ENCODE measurements around the gene TFF3.

TFF3 gene

DNA sequence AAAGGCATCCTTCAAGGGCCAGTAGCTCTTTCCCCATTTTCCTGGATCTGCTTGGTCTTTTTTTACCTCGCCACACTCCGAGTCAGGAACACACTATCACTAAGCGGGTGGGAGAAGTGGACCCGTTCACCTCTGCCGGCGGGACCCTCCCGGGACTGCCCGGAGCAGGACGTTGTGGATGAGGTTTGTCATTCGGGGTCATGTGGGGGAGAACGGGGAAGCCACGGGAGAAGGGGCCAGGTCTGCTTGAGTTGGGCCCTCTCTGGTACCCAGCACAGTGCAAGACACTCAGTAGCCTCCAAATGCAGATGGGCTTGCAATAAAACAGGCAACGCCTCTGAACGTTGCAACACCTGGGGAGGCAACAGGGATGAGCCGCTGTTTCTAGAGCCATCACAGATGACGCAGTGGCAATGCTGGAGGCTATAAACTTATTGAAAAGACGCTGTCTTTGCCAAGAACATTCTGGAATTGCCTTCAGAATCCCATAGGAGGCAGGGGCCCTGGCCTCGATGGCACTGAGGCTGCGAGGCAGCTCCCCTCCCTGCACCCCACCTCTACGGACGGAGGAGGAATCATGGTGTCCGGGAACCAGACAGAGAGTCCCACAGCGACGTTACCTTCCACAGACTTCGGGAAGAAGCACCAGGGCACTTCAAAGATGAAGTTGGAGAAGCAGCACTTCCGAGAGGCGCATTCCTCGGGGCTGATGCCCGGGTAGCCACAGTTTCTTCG is 31.8 kb upstream of the TFF3 start:
- no peak for DNase-seq (ENCODE audit: low spot score)

DNA sequence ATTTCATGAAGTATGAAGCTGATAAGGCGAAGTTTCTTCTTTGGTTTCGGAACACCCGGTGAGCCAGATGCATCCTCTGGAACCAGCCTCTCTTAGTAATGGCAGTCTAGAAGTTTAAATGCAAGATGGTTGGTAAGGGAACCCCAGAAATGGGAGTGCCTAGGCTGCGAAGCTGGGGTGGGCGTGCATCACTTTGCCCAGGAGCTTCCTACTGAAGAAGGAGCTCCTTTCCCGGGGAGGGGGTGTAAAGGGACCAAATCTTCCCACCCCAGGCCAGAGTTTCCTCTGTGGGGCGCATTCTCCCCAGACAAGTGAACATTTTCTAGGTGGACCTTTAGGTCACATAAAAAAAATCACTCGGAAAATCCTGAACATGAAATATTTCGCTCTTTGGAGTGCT is 31.2 kb upstream of the TFF3 start:
- no peak for DNase-seq (ENCODE audit: low spot score)

DNA sequence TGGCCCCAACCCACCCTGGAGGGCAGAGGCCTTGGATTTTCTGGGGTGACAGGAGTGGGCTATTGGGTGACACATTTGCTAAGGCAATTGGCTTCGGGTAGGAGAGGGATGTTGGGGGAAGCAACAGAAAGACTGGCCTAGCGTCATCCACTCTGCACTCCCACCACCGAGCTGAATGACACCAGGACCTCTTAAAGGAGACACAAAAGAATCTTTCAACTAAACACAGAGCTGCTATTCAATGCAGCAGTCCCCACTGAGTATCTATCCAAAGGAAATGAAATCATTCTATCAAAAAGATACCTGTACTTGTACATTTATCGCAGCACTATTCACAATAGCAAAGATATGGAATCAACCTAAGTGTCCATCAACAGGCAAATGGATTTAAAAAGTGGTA is 29.4 kb upstream of the TFF3 start:
- no peak for DNase-seq (ENCODE audit: low spot score)

DNA sequence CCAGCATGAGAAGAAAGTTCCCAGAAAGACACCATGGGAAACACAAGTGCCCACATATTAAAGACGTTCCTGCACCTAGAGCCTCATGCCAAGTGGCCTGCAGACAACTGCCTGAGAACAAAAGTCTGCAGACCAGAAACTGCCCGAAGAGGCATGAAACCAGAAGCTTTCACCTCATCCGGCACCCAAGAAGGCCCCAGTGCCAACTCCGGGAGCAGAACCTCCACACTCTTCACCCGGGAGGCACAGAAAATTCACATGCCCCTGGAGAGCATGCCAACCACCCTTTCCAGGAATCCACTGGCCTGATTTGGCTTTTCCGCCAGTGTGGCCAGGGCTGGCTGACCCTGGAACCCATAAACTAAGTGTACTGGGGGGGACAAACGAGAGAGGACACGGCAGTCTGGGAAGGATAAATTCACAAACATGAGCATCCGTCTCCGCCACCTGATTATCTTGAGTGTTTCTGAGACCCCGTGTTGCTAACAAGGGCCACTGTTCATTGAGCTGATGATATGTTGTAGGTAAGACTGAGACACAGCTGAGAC is 28.8 kb upstream of the TFF3 start:
- no peak for DNase-seq (ENCODE audit: low spot score)

DNA sequence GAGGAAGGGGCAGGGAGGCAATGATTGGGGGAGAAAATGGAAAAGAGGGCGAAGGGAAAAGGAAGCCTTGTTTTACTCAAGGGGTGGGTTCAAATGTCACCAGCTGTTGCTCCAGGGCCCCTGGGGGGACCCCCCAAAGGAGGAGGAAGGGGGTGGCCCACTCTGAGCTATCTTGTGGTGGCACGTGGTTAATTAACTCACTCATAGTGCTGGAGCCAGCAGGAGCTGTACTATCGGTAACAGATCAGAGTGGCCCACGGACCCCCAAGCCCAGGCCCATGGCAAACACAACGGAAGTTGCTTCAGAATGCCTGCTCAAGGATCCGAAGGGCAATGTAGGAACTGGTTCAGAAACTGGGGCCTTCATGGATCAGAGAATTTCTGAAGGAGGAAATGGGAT is 28.3 kb upstream of the TFF3 start:
- DNase-seq (ENCODE audit: low spot score), result no peak

DNA sequence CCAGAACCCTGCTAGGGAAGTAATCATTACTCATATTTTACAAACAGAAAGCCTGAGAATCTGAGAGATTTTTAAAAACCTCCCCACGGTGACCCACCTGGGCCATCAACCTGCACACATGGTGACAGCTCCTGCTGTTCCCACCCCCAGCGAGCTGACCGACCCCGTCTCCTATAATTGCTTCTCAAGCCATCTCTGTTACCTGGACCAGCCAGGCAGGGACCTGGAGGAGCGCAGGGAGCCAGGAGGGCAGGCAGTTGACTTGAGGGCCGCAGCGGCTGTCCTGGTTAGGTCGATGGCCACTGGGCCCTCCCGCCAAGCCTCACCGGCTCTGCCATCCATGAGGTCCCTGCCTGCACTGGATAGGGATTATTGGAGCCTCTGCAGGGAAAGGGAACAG is 27.9 kb upstream of the TFF3 start:
- DNase-seq (ENCODE audit: low spot score), result no peak

DNA sequence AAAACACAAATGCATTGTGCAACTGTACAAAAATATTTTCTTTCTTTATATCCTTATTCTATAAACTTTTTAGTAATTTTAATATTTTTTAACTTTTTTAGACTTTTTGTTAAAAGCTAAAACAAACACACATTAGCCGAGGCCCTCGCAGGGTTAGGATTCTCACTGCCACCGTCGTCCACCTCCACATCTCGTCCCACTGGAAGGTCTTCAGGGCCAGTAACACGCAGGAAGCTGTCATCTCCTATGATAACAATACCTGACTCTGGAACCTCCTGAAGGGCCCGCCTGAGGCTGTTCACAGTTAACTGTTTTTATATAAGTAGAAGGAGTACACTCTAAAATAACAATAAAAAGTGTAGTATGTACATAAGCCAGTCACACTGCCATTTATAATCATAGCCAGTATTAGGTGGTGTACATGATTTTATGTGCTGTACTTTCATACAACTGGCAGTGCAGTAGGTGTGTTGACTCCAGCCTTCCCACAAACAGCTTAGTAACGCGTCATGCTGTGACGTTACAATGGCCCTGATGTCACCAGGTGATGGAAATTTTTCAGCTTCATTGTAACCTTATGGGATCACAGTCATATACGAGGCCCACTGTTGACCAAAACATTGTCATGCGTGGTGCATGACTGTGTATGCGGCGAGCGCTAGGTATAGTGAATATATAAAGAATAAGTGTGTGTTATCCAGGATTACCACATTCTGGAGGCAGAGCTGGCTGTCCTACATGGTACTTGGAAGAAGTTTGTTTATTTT is 26.8 kb upstream of the TFF3 start:
- DNase-seq (ENCODE audit: low spot score), result no peak

DNA sequence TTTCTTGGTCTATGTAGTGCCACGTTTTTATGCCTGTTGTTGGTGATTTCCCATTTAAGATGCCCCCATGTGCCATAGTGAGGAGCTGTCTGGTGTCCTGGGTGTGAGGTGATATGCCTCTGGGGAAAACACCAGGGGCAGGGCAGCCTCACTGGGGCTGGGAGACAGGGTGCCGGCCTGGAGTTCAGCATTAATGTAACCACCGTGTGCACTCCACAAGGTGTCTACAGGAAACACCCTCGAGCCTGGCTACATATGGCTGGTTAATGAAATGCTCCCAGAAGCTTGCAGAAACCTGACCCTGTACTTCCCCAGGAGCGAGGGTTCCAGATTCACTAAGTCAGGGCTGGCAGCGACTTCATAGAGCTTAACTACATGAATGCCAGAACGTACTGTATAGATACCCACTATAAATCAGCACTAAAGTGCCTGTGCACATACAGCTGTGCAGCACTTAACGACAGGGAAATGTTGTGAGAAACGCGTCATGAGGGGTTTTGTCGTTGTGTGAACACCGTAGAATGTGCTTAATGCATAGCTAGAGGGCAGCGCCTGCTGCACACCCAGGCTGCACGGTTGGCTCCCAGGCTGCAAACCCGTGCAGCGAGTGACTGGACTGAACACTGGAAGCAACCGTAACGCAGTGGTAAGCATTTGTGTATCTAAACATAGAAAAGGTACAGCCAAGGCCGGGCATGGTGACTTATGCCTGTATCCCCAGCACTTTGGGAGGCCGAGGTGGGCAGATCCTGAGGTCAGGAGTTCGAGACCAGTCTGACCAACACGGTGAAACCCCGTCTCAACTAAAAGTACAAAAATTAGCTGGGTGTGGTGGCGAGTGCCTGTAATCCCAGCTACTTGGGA is 25.2 kb upstream of the TFF3 start:
- no peak for DNase-seq (ENCODE audit: low spot score)

DNA sequence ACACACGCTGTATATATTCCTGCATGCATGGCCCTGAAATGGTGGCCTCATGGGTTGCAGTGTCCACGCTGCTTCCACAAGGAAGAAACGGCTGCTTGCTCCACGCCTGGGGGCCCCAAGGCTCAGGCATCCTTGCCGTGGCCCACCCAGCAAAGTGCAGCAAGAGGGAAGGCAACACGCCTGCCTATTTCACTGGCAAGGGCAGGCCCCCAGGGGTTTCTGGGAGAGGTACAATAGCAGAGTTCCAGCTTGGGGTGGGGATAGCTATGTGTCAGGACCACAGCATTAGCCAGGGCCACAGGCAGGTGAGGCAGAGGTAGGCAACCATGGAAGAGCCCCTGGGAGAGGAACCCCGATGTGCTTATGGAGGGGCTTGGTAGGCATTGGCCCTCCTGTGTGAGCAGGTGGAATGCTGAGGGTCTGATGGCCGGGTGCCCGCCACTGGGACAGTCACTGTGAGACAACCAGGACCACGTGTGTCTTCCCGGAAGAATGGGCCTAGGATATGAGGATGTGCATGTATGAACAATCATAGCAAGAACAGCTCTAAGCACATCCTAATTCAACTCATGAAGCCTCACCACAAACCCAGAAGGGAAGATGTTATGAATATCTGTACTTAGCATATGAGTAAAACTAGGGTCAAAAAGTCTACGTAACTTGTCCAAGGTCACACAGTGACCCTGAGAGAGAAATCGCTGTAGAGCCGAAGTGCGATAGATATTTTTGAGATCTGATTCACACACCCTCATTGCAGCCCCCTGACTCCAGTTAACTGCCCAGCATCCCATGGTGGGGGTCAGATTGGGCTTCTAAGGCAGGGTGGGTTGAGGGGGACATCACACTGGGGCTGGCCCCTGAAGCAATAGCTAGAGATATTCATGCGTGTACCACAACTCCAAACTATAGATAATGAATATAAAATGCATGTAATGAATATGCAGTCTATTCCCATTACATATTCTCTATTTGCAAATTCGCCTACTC is 23.8 kb upstream of the TFF3 start:
- DNase-seq (ENCODE audit: low spot score), result no peak

DNA sequence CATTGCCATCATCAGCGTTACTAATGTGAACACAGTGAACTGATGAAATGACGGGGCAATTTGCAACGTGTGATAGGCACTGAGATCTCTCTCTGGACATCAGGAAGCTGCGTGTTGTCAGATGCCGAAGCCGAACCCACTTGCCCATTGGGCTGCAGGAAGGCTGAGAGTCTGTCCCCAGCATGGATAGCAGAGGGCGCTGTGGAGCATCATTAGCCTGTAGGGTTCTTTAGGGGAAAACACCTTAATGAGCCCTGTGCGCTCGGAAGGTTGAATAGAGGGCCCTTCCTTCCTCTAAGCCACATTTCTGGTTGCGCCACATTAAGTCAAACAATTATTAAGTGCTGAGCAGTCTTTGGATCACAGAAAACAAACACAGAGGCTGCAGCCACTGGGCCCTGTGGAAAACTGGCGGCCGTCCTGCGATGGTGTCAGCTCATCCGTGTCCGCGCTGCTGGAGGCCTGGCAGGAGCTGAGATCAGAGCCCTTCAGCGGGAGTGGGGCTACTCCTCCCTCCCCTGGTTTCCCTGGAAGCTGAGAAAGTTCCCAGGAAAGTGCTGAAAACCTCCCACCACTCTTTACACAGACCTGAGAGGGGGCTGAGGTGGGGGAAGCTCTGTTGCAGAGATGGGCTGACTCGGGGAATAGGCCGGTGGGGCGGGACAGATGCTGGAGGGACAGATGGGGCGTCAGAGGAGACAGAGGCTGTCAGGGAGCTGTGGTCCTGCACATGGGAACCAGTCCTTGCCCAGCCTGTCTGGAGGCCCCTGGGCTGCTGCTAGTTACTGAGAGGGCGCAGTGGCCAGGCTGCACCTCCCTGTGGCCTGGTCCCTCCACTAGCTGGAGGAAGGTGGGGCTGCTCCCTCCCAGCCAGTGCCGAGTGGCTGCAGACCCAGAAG is 22.9 kb upstream of the TFF3 start:
- DNase-seq (ENCODE audit: low spot score), result peak; percentile 42

DNA sequence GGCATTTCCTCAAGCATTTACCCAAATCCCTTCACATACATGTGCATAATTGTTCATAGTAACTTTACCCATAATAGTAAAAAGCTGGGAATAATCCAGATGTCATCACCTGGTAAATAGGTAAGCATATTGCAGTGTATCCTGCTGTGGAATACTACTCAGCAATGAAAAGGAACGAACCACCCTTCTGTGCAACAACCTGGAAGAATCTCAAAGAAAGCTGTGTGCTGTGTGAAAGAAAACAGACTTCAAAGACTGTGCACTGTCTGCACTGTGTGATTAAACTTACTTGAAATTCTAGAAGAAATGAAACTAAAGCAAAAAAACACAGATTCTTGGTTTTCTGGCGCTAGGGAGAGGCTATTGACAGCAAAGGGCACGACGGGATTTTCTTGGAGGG is 22.1 kb upstream of the TFF3 start:
- DNase-seq (ENCODE audit: low spot score), result no peak

DNA sequence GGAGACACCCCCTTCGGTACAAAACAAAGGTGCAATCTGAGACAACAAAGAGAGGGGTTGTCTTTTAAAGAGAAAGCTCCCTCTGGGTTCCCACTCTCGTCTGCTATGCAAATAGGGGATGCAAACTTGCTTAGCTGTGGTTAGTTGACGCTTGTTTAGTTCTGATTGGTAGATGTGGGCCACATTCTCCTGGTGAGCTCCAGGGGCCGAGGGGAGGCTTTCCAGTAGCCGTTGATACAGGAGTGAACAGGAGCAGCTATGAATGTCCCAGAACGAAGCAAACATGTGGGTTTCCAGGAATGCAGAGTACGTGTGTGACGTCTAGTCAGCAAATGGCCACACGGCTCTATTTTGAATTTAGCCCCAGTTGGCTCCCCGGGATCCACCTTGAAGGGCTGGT is 20.8 kb upstream of the TFF3 start:
- DNase-seq (ENCODE audit: low spot score), result no peak

DNA sequence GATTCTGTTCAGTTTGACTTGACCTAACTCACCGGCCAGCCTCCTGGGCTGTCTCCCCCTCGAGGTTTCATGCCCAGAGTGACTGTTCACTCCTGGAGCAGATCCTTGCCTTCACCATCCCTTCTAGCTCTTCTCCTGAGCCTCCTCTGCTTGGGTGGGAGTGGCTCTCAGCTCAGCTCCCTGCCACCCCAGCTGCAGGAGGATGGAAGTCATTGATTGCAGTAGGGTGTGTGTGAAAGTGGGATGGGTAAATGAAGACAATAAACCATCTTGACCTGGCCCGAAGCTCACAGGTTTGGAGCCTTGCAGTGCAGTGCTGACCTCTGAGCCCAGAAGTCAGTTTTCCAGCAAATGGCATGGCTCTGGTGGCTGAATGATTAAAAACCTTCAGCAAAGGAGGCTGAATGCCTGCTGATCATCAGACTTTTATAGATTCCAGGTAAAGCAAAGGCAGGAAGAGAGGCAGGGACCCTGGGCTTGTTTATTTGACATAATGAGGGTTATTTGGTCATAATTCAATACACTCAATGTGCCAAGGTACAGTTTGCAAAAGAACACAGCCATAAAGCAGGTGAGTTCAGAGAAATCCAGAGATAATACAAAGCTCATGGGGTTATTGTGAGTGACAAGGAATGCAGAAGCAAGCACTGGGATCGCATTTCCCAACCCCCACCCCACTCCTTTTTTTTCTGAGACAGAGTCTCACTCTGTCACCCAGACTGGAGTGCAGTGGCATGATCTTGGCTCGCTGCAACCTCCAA is 17.5 kb upstream of the TFF3 start:
- no peak for DNase-seq (ENCODE audit: low spot score)

DNA sequence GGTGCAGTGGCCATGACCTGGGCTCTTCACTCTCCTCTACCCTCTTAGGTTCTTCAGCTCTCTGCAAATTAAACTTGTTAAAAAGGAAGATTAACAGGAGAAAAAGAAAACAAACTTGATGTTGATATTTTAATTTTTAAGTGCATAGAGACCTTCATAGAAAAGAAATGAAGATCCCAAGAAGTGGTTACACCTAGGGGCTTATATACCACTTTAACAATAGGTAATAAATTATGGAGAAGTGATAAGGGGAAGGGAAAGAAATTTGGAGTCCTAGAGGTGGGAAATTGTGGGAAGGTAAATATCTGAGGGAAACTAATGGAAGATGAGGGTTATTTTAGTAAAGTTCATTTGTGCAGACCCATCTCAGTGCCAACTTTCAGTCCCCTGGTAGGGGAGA is 16.5 kb upstream of the TFF3 start:
- no peak for DNase-seq (ENCODE audit: low spot score)

DNA sequence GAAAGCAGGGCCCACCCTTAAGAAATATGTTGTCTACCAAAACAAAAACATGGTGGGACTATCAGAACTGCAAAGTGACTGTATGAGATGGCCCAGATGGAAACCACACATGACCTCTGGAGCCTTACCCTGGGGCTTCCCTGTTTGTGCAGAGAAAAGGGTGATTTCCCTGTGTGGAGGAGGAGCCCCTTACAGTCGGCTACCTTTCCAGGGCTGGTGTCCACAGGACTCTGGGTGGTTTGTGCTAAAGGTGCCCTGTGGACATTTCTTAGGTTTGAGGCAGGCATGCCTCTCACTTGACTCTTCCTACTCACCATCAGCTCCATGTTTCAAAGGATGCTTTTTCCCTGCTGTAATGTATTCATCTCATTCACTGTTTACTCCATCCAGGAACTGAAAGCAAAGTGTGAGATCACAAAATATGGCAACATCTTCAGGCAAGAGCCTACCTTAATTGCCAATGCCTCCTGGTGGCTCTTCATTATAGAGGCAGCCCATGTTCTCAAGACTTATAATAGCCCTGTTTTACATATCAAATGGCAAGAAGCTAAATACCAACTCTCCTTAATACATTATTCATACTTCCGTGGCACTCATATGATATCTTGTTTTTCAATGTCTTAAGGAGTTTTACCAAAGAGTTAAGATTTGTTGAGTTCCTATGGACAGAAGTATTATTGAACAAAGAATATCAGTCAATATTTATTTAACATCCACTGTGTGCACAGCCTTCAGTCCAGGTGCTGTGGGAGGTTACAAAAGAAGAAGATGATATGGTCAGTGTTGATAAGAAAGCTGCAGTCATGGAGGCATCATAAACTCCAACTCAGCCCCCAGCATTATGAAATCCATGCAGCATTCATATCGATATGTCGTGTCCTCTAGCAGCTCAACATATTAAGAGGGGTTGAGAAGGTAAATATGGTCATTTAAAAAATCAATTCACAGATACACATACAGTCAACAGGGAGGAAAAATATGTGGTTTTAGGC is 15.5 kb upstream of the TFF3 start:
- no peak for DNase-seq (ENCODE audit: low spot score)

DNA sequence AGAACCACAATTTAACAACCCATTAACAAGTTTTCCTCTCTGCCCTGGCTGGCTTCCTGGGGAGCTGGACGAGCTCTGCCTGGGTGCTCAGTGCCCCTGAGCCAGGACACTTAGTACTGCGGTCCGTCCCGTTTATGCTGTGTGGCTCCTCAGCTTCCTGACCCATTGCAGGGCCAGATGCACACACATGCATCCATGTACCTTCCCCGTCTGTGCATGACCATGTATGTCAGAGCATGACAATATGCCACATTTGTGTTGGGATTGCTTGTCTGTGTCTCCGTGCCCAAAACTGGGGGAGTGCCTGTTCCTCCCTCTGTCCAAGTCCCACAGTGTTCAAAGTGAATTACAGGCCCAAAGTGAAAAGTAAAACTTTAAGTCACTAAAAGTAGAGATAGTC is 9.7 kb upstream of the TFF3 start:
- no peak for DNase-seq (ENCODE audit: low spot score)

DNA sequence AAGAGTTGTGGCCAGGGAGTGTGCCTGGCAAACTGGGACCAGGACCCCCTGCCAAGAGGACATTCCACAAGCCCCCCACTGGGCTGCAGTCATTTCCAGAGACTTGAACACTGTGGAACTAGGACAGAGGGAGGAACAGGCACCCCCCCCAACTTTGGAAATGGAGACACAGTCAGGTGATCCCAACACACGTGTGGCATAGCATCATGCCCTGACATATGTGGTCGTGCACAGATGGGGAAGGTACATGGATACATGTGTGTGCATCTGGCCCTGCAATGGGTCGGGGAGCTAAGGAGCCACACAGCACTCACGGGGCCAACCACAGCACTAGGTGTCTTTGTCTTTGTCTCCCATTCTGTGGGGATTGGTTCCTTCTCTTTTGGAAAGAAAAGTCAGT is 6.6 kb upstream of the TFF3 start:
- no peak for DNase-seq (ENCODE audit: low spot score)

DNA sequence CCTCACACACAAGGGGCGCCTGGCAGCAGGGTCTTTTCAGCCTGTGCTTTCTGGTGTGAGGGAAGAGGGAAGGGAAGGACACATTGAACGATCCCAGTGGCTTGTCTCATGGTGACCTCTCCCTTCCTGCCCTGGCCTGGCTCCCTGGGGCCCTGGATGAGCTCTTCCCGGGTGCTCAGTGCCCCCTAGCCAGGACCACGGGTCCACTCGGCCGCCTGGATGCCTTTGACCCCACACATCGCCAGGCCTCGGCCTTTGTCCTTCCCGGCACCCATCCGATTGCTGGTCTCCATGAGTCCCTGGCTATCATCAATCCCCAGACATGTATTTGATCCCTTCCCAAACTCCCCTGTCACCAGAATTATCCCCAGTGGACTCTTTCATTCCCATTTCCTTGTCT is 6.0 kb upstream of the TFF3 start:
- no peak for DNase-seq (ENCODE audit: low spot score)

Measured in putamen (tissue), 1 donor.